ENCODE results near the gene KDM4C. TPM values are rescaled to one million over a fixed set of nuclear protein-coding genes. Genes with fewer than 3 reads are reported as not detected.

Gene KDM4C
- total RNA-seq, 1 experiment from 2014 or later: 4.8 TPM

DNA sequence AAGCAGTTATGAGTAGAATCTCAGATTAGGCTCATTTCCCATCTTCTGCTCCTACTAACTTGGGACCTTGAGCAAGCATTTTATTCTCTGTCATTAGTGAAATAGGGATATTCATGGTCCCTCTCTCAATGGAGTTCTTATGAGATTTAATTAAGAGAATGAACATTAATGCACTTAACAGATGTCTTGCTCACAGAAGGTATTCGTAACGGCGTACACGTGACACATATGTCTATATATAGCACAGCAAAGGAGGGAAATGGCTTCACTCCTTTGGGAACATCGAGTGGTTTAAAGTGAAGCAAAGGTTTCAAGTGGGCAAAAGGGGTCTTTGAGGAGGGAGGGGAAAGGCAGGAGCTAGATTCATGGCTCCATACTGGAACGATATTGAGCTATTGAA is 24.6 kb downstream of the KDM4C start:
- no peak for TF ChIP-seq EZH2 (IDR thresholded peaks at IDR 0.05; ENCODE audit: borderline replicate concordance, low read depth, low read length, poor library complexity, severe bottlenecking)
- TF ChIP-seq, protein P1, sequence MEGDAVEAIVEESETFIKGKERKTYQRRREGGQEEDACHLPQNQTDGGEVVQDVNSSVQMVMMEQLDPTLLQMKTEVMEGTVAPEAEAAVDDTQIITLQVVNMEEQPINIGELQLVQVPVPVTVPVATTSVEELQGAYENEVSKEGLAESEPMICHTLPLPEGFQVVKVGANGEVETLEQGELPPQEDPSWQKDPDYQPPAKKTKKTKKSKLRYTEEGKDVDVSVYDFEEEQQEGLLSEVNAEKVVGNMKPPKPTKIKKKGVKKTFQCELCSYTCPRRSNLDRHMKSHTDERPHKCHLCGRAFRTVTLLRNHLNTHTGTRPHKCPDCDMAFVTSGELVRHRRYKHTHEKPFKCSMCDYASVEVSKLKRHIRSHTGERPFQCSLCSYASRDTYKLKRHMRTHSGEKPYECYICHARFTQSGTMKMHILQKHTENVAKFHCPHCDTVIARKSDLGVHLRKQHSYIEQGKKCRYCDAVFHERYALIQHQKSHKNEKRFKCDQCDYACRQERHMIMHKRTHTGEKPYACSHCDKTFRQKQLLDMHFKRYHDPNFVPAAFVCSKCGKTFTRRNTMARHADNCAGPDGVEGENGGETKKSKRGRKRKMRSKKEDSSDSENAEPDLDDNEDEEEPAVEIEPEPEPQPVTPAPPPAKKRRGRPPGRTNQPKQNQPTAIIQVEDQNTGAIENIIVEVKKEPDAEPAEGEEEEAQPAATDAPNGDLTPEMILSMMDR (conservative IDR thresholded peaks at IDR 0.05; ENCODE audit: low read depth, low read length): no peak
- ChIA-PET CTCF (no interaction called here), POLR2A (ENCODE audit: low non-redundant PET) (no interaction called here)
- Histone ChIP-seq H3K27me3 (replicated peaks; ENCODE audit: insufficient read depth, low read depth, low read length, poor library complexity) (no peaks in the 10 kb centered on the region), H3K9me3 (ENCODE audit: low read depth, low read length, poor library complexity, severe bottlenecking) (no peaks in the 10 kb centered on the region), H3K4me3 (ENCODE audit: low read depth, low read length, poor library complexity, severe bottlenecking) (no peak overlapping the region), H3K27ac (ENCODE audit: low read depth, low read length, poor library complexity, severe bottlenecking) (no peak overlapping the region), H3K36me3 (ENCODE audit: insufficient read depth, low read length, poor library complexity, severe bottlenecking) (no peaks in the 10 kb centered on the region), H3K4me1 (ENCODE audit: insufficient read depth, low read length, poor library complexity, severe bottlenecking) (no peaks in the 10 kb centered on the region)
- BruUV-seq (replicated peaks): no TSS peak
- intact Hi-C loops (cut with micrococcal nuclease; ENCODE audit: unreplicated experiment): no loop called here
- no peak for DNase-seq (ENCODE audit: low spot score)

DNA sequence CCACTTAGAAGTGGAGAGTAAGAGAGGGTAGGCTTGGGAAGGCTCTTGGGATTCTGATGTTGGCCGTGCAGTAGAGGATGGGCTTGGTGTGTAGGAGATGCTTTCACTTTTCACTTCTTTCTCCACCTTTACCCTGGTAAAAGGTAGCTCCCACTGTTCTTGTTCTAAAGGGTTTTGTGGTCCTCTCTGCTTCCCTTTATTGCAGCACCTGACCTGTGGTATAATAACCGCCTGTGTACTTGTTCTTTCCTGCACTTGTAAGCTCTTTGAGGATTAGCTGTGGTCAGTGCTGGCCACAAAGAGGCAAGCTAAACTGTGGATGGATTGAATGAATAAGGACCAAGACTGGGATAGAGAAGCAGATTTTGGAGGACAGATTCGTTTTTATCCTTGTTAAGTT is 25.2 kb downstream of the KDM4C start:
- Histone ChIP-seq H3K9me3 (ENCODE audit: low read depth, low read length, poor library complexity, severe bottlenecking) (no peaks in the 10 kb centered on the region), H3K27ac (ENCODE audit: low read depth, low read length, poor library complexity, severe bottlenecking) (no peak overlapping the region), H3K36me3 (ENCODE audit: insufficient read depth, low read length, poor library complexity, severe bottlenecking) (no peaks in the 10 kb centered on the region), H3K4me1 (ENCODE audit: insufficient read depth, low read length, poor library complexity, severe bottlenecking) (no peaks in the 10 kb centered on the region), H3K27me3 (replicated peaks; ENCODE audit: insufficient read depth, low read depth, low read length, poor library complexity) (no peaks in the 10 kb centered on the region), H3K4me3 (ENCODE audit: low read depth, low read length, poor library complexity, severe bottlenecking) (no peak overlapping the region)
- no peak for DNase-seq (ENCODE audit: low spot score)
- no TSS peak for BruUV-seq (replicated peaks)
- POLR2A ChIA-PET (ENCODE audit: low non-redundant PET): no interaction called here
- TF ChIP-seq EZH2 (IDR thresholded peaks at IDR 0.05; ENCODE audit: borderline replicate concordance, low read depth, low read length, poor library complexity, severe bottlenecking): no peak
- TF ChIP-seq, protein P1 (conservative IDR thresholded peaks at IDR 0.05; ENCODE audit: low read depth, low read length): no peak
- intact Hi-C loops (cut with micrococcal nuclease; ENCODE audit: unreplicated experiment): no loop called here
- CTCF ChIA-PET: no interaction called here

DNA sequence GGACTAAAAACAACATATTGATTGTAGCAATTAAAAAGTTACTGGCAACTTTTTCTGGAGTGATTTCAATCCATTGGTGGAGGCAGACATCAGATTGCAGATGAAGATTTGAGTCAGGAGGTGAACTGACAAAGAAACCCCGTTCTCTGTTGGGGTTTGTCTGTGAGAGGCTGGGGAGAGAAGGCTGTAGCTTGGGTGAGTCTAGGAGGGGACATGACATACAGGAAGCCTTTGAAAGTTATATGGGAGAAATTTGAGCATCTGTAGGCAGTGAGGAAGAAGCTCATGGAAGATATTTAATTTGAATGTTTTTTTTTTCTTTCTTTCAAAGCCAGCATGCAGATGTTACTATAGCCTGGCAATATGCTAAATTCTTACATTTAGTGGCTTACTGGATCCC is 26.0 kb downstream of the KDM4C start:
- H3K4me1 ChIP-seq (ENCODE audit: insufficient read depth, low read length, poor library complexity, severe bottlenecking): peaks cover 7% of the 10 kb centered on the region
- H3K27me3 ChIP-seq (replicated peaks; ENCODE audit: insufficient read depth, low read depth, low read length, poor library complexity): no peaks in the 10 kb centered on the region
- CTCF ChIA-PET: no interaction called here
- no peak overlapping the region for H3K4me3 ChIP-seq (ENCODE audit: low read depth, low read length, poor library complexity, severe bottlenecking)
- POLR2A ChIA-PET (ENCODE audit: low non-redundant PET): no interaction called here
- intact Hi-C loops (cut with micrococcal nuclease; ENCODE audit: unreplicated experiment): no loop called here
- H3K9me3 ChIP-seq (ENCODE audit: low read depth, low read length, poor library complexity, severe bottlenecking): no peaks in the 10 kb centered on the region
- H3K27ac ChIP-seq (ENCODE audit: low read depth, low read length, poor library complexity, severe bottlenecking): no peak overlapping the region
- no peak for DNase-seq (ENCODE audit: low spot score)
- no TSS peak for BruUV-seq (replicated peaks)
- no peaks in the 10 kb centered on the region for H3K36me3 ChIP-seq (ENCODE audit: insufficient read depth, low read length, poor library complexity, severe bottlenecking)
- TF ChIP-seq EZH2 (IDR thresholded peaks at IDR 0.05; ENCODE audit: borderline replicate concordance, low read depth, low read length, poor library complexity, severe bottlenecking): no peak
- TF ChIP-seq, protein P1 (conservative IDR thresholded peaks at IDR 0.05; ENCODE audit: low read depth, low read length): no peak
